Hepatocyte (in vitro differentiated cells): ENCODE data around the gene PTPN1. TPM values are rescaled to one million over a fixed set of nuclear protein-coding genes. Genes with fewer than 3 reads are reported as not detected.
A peak's percentile ranks its signal among the peaks of the same experiment; 100 is the strongest.

ENCODE experiments used
- DNase-seq: peaks from one replicate; pipeline ENCODE4 v3.0.0-alpha.2; 2016; ENCODE audit warnings: low spot score
- H2AFZ ChIP-seq: fragments of 200-600 bp; sonication (generic); 2 replicates; pipeline ENCODE4 v1.6.0; 2016; ENCODE audit warnings: antibody characterized with exemption, mild to moderate bottlenecking
- H3K27ac ChIP-seq: fragments of 200-600 bp; sonication (generic); 2 replicates; pipeline ENCODE4 v1.5.1; 2016; ENCODE audit warnings: mild to moderate bottlenecking
- H3K27me3 ChIP-seq: fragments of 200-600 bp; sonication (generic); 2 replicates; pipeline ENCODE4 v1.6.1; 2016
- H3K36me3 ChIP-seq: fragments of 200-600 bp; sonication (generic); replicated peaks from 2 replicates; pipeline ENCODE4 v1.5.1; 2016; ENCODE audit warnings: low read depth; ENCODE audit not compliant: insufficient read depth
- H3K4me1 ChIP-seq: fragments of 200-600 bp; sonication (generic); 2 replicates; pipeline ENCODE4 v1.5.1; 2016; ENCODE audit warnings: mild to moderate bottlenecking, moderate library complexity; ENCODE audit not compliant: insufficient read depth
- H3K4me2 ChIP-seq: fragments of 200-600 bp; sonication (generic); 2 replicates; pipeline ENCODE4 v1.6.0; 2016
- H3K4me3 ChIP-seq: fragments of 200-600 bp; sonication (generic); 2 replicates; pipeline ENCODE4 v1.5.1; 2016; ENCODE audit warnings: mild to moderate bottlenecking
- H3K79me2 ChIP-seq: fragments of 200-600 bp; sonication (generic); 2 replicates; pipeline ENCODE4 v1.6.0; 2017; ENCODE audit warnings: mild to moderate bottlenecking
- H3K9me2 ChIP-seq: fragments of 200-600 bp; sonication (generic); replicated peaks from 2 replicates; pipeline ENCODE4 v1.6.0; 2017; ENCODE audit warnings: mild to moderate bottlenecking; ENCODE audit not compliant: insufficient read depth
- H3K9me3 ChIP-seq: fragments of 200-600 bp; sonication (generic); 2 replicates; pipeline ENCODE4 v1.5.1; 2016; ENCODE audit warnings: low read depth, mild to moderate bottlenecking
- H4K20me1 ChIP-seq: fragments of 200-600 bp; sonication (generic); 2 replicates; pipeline ENCODE4 v1.6.0; 2016; ENCODE audit warnings: mild to moderate bottlenecking; ENCODE audit not compliant: insufficient read depth, poor library complexity, severe bottlenecking
- EZH2 ChIP-seq: fragments of 200-600 bp; sonication (generic); IDR thresholded peaks from 2 replicates; pipeline ENCODE4 v1.6.1; 2016; ENCODE audit warnings: antibody characterized with exemption, mild to moderate bottlenecking, borderline replicate concordance
- EZH2phosphoT487 ChIP-seq: fragments of 200-600 bp; sonication (generic); IDR thresholded peaks from one replicate; pipeline ENCODE4 v1.6.1; 2018; ENCODE audit warnings: antibody characterized with exemption, mild to moderate bottlenecking, low read depth, moderate library complexity; ENCODE audit not compliant: unreplicated experiment, severe bottlenecking
- WGBS: methylation state at CpG from one replicate; pipeline ENCODE4 v1.1.6; 2016; ENCODE audit warnings: low lambda C conversion rate; ENCODE audit errors: missing lambda C conversion rate; 5-methylcytosine and 5-hydroxymethylcytosine counted together
- polyA plus RNA-seq: library from polyadenylated mRNA; unstranded; fragments of >200 nt; fragmentation: Nextera tagmentation; extraction: Ambion mirVana; gene quantifications from 2 replicates; pipeline ENCODE4 v1.2.1, GENCODE V29; 2016
- total RNA-seq: library from RNA; depleted of rRNA; stranded (reverse); fragments of >200 nt; gene quantifications from 2 replicates; pipeline ENCODE4 v1.2.3, GENCODE V29; 2014
- TF ChIP-seq, protein P1 (sequence below): fragments of 200-600 bp; sonication (generic); IDR thresholded peaks from 2 replicates; pipeline ENCODE4 v1.5.1; 2016; ENCODE audit warnings: antibody characterized with exemption, mild to moderate bottlenecking; ENCODE audit not compliant: poor library complexity

PTPN1 gene
- total and polyA plus RNA-seq, 2 experiments from 2014 or later: 22.0 to 32.1 TPM

DNA sequence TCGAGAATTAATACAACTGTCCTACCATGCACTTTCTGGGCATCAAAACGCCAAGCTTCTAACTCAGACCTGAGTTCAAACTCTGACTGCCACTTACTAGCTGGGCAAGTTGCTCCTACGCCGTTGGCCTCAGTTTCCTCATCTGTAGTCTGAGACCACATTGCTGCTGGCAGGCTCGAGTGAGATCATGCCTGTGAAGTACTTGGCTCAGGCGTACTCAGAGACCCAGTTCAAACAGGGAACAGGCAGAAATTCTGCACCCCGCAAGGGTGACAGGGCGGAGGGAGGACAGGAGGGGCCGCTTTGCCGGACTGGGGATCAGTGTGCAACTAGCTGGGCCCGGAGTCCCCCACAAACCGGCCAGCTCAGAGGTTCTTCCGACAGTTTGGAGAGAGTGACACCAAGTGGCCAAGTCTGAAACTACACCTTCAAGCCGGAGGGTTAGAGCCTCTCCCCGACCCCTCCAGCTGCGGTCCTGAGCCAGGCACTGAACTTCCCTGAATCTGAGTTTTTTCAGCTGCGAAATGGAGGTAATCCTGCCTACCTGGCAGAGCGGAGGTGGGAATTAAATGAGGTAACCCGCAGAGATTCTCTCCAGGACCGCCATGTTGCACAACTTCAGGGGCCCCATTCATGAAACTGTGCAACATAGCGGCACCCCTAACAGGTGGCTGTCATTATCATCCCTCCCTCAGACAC lies 46.0 kb upstream of the PTPN1 start:
- peaks cover 6% of the 10 kb centered on the region for H3K4me1 ChIP-seq
- no peaks in the 10 kb centered on the region for H3K9me3 ChIP-seq
- TF ChIP-seq, protein P1, sequence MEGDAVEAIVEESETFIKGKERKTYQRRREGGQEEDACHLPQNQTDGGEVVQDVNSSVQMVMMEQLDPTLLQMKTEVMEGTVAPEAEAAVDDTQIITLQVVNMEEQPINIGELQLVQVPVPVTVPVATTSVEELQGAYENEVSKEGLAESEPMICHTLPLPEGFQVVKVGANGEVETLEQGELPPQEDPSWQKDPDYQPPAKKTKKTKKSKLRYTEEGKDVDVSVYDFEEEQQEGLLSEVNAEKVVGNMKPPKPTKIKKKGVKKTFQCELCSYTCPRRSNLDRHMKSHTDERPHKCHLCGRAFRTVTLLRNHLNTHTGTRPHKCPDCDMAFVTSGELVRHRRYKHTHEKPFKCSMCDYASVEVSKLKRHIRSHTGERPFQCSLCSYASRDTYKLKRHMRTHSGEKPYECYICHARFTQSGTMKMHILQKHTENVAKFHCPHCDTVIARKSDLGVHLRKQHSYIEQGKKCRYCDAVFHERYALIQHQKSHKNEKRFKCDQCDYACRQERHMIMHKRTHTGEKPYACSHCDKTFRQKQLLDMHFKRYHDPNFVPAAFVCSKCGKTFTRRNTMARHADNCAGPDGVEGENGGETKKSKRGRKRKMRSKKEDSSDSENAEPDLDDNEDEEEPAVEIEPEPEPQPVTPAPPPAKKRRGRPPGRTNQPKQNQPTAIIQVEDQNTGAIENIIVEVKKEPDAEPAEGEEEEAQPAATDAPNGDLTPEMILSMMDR: peak; percentile 76
- no peak for TF ChIP-seq EZH2
- no peak for TF ChIP-seq EZH2phosphoT487
- peak; percentile 70 for DNase-seq
- H2AFZ ChIP-seq: no peak overlapping the region
- H3K36me3 ChIP-seq: no peaks in the 10 kb centered on the region
- no peak overlapping the region for H3K27ac ChIP-seq
- no peaks in the 10 kb centered on the region for H4K20me1 ChIP-seq
- H3K79me2 ChIP-seq: no peaks in the 10 kb centered on the region
- no peak overlapping the region for H3K4me3 ChIP-seq
- peak overlapping the region; percentile 61 for H3K4me2 ChIP-seq
- WGBS: 29% methylated on average over 20 of the region's 21 CpGs
- no peaks in the 10 kb centered on the region for H3K9me2 ChIP-seq
- no peaks in the 10 kb centered on the region for H3K27me3 ChIP-seq

DNA sequence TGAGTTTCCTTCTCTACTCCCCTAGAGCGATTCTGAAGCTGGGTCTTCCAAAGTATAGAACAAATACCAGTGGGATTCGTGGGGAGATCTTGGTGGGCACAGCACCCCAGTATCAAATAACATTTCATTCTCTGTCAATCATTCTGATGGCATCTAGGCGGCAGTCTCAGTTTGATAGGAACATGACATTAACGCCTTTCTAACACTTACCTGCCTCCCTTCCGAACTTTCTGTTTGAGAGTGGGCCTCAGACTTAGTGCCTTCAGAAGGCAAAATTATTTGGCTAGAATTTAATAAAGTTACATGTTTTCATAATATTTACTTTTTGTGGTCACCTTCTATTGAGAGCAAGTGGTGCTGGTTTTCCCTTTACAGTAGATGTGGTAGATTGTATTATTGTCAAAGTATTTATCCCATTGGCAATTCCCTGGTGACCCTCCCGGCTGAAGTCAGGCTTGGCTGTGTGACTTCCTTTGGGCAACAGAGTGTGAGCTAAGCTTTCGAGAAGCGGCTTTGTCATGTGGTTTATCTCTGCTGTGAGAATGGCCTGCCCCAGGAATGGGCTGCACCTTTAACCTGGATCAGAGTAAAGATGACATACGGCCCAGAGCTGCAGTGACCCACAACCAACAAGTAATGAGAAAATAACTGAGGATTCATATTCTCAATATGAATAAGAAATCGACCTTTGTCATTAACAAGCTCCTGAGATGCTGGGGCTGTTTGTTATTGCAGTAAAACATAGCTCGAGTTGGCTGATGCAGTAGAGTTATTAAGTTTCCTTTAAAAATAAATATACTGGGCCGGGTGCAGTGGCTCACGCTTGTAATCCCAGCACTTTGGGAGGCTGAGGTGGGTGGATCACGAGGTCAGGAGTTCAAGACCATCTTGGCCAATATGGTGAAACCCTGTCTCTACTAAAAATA lies 45.2 kb upstream of the PTPN1 start:
- Histone ChIP-seq H3K4me1 (peaks cover 6% of the 10 kb centered on the region), H3K27me3 (no peaks in the 10 kb centered on the region), H3K9me2 (no peaks in the 10 kb centered on the region), H2AFZ (no peak overlapping the region), H3K27ac (no peak overlapping the region), H3K79me2 (no peaks in the 10 kb centered on the region), H3K4me2 (no peak overlapping the region), H3K4me3 (no peak overlapping the region), H3K9me3 (no peaks in the 10 kb centered on the region), H3K36me3 (no peaks in the 10 kb centered on the region), H4K20me1 (no peaks in the 10 kb centered on the region)
- TF ChIP-seq, protein P1: no peak
- TF ChIP-seq EZH2 (no peak), EZH2phosphoT487 (no peak)
- 74% methylated on average over 14 of the region's 14 CpGs for WGBS
- no peak for DNase-seq

DNA sequence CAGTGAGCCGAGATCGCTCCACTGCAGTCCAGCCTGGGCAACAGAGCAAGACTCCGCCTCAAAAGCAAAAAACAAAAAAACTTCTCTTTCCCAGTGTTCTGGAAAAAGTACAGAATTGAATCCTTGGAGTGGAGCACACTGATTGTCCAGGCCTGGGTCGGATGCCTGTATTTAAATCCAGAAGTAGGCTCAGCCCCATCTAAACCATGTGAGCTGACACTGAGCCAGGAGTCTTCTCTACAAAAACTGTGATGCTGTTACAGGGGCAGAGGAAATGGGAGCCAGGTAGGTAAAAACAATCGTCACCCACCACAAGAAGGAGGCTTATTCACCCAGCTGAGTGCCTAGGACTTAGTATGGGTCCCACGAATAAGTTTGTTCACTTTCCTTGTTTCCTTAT lies 43.0 kb upstream of the PTPN1 start:
- Histone ChIP-seq H3K4me2 (no peak overlapping the region), H3K4me3 (no peak overlapping the region), H2AFZ (no peak overlapping the region), H3K27me3 (no peaks in the 10 kb centered on the region), H3K4me1 (no peaks in the 10 kb centered on the region), H3K27ac (no peak overlapping the region), H3K79me2 (no peaks in the 10 kb centered on the region), H3K9me2 (no peaks in the 10 kb centered on the region), H4K20me1 (no peaks in the 10 kb centered on the region), H3K36me3 (no peaks in the 10 kb centered on the region), H3K9me3 (no peaks in the 10 kb centered on the region)
- TF ChIP-seq EZH2phosphoT487 (no peak), EZH2 (no peak)
- TF ChIP-seq, protein P1: no peak
- WGBS: 86% methylated on average over 6 of the region's 6 CpGs
- no peak for DNase-seq
